OCI-LY1 (cell line): ENCODE measurements around the gene HOMER2.

Experiments
- H2AFZ ChIP-seq: fragments of 200-600 bp; sonication (generic), shearing (Covaris generic); 2 replicates; pipeline ENCODE4 v1.6.0; 2014; ENCODE audit warnings: antibody characterized with exemption, mild to moderate bottlenecking, low read length
- H3F3A ChIP-seq: fragments of 200-600 bp; sonication (generic), shearing (Covaris generic); 2 replicates; pipeline ENCODE4 v1.6.0; 2014; ENCODE audit warnings: mild to moderate bottlenecking, antibody characterized with exemption, low read length, moderate library complexity; ENCODE audit not compliant: insufficient read depth
- H3K27ac ChIP-seq: fragments of 200-600 bp; sonication (generic); 2 replicates; pipeline ENCODE4 v1.5.1; 2014; ENCODE audit warnings: low read length, mixed run types, mild to moderate bottlenecking, low read depth; ENCODE audit not compliant: poor library complexity, severe bottlenecking
- H3K27me3 ChIP-seq: fragments of 200-600 bp; sonication (generic); 2 replicates; pipeline ENCODE4 v1.6.0; 2014; ENCODE audit warnings: antibody characterized with exemption, mild to moderate bottlenecking, low read length, moderate library complexity; ENCODE audit not compliant: insufficient read depth
- H3K36me3 ChIP-seq: fragments of 200-600 bp; sonication (generic); 2 replicates; pipeline ENCODE4 v1.6.1; 2014; ENCODE audit warnings: mild to moderate bottlenecking, antibody characterized with exemption, low read length, moderate library complexity, mixed read lengths; ENCODE audit not compliant: insufficient read depth
- H3K4me1 ChIP-seq: fragments of 200-600 bp; sonication (generic); 2 replicates; pipeline ENCODE4 v1.5.1; 2014; ENCODE audit warnings: mild to moderate bottlenecking, low read length, moderate library complexity; ENCODE audit not compliant: insufficient read depth, severe bottlenecking
- H3K4me2 ChIP-seq: fragments of 200-600 bp; sonication (generic), shearing (Covaris generic); 2 replicates; pipeline ENCODE4 v1.6.1; 2014; ENCODE audit warnings: low read length
- H3K4me3 ChIP-seq: fragments of 200-600 bp; sonication (generic); 2 replicates; pipeline ENCODE4 v1.5.1; 2014; ENCODE audit warnings: low read length, low read depth, mild to moderate bottlenecking, mixed read lengths; ENCODE audit not compliant: poor library complexity, severe bottlenecking
- H3K79me2 ChIP-seq: fragments of 200-600 bp; shearing (Covaris generic); 2 replicates; pipeline ENCODE4 v1.6.1; 2016; ENCODE audit warnings: mixed run types, low read length, mixed read lengths; ENCODE audit not compliant: insufficient read depth
- H3K9ac ChIP-seq: fragments of 200-600 bp; sonication (generic), shearing (Covaris generic); 2 replicates; pipeline ENCODE4 v1.6.1; 2014; ENCODE audit warnings: mild to moderate bottlenecking, low read length, mixed read lengths
- H3K9me2 ChIP-seq: fragments of 200-600 bp; sonication (generic), shearing (Covaris generic); 2 replicates; pipeline ENCODE4 v1.6.1; 2014; ENCODE audit warnings: low read depth, mild to moderate bottlenecking, low read length, mixed read lengths
- H3K9me3 ChIP-seq: fragments of 200-600 bp; shearing (Covaris generic); 2 replicates; pipeline ENCODE4 v1.6.1; 2014; ENCODE audit warnings: low read length, mixed read lengths
- H4K20me1 ChIP-seq: fragments of 200-600 bp; sonication (generic), shearing (Covaris generic); 2 replicates; pipeline ENCODE4 v1.6.0; 2016; ENCODE audit warnings: mild to moderate bottlenecking, low read length; ENCODE audit not compliant: insufficient read depth
- EZH2 ChIP-seq: fragments of 200-600 bp; sonication (generic), shearing (Covaris generic); IDR thresholded peaks from 2 replicates; pipeline ENCODE4 v1.8.0; 2017; ENCODE audit warnings: borderline replicate concordance, mixed run types, mild to moderate bottlenecking, antibody characterized with exemption, low read length, moderate library complexity, mixed read lengths
- TF ChIP-seq, protein P1 (sequence below): fragments of 200-600 bp; sonication (generic), shearing (Covaris generic); IDR thresholded peaks from 2 replicates; pipeline ENCODE4 v1.5.1; 2017; ENCODE audit warnings: mild to moderate bottlenecking, antibody characterized with exemption, low read length, moderate library complexity, mixed read lengths

The HOMER2 gene

DNA sequence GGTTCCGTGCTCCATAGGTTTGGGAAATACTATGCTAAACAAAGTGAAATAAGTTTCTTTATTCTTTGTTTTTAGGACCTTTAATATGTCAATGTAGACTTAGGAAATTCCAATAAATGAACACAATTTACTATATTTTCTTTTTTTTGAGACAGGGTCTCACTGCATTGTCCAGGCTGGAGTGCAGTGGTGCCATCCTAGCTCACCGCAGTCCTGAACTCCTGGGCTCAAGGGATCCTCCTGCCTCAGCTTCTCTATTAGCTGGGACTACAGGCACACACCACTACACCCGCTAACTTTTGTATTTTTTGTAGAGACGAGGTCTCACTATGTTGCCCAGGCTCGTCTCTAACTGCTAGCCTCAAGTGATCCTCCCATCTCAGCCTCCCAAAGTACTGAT, 12.4 kb upstream of the HOMER2 start:
- no peak overlapping the region for H3K9ac ChIP-seq
- H3K4me3 ChIP-seq: no peak overlapping the region
- H3K4me1 ChIP-seq: no peaks in the 10 kb centered on the region
- no peak overlapping the region for H2AFZ ChIP-seq
- H3K36me3 ChIP-seq: no peaks in the 10 kb centered on the region
- no peaks in the 10 kb centered on the region for H3K9me3 ChIP-seq
- no peaks in the 10 kb centered on the region for H4K20me1 ChIP-seq
- no peak for TF ChIP-seq EZH2
- TF ChIP-seq, protein P1, sequence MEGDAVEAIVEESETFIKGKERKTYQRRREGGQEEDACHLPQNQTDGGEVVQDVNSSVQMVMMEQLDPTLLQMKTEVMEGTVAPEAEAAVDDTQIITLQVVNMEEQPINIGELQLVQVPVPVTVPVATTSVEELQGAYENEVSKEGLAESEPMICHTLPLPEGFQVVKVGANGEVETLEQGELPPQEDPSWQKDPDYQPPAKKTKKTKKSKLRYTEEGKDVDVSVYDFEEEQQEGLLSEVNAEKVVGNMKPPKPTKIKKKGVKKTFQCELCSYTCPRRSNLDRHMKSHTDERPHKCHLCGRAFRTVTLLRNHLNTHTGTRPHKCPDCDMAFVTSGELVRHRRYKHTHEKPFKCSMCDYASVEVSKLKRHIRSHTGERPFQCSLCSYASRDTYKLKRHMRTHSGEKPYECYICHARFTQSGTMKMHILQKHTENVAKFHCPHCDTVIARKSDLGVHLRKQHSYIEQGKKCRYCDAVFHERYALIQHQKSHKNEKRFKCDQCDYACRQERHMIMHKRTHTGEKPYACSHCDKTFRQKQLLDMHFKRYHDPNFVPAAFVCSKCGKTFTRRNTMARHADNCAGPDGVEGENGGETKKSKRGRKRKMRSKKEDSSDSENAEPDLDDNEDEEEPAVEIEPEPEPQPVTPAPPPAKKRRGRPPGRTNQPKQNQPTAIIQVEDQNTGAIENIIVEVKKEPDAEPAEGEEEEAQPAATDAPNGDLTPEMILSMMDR: no peak
- H3K27me3 ChIP-seq: no peaks in the 10 kb centered on the region
- no peaks in the 10 kb centered on the region for H3K9me2 ChIP-seq
- H3K79me2 ChIP-seq: no peaks in the 10 kb centered on the region
- H3F3A ChIP-seq: no peaks in the 10 kb centered on the region
- H3K27ac ChIP-seq: no peak overlapping the region
- no peak overlapping the region for H3K4me2 ChIP-seq

DNA sequence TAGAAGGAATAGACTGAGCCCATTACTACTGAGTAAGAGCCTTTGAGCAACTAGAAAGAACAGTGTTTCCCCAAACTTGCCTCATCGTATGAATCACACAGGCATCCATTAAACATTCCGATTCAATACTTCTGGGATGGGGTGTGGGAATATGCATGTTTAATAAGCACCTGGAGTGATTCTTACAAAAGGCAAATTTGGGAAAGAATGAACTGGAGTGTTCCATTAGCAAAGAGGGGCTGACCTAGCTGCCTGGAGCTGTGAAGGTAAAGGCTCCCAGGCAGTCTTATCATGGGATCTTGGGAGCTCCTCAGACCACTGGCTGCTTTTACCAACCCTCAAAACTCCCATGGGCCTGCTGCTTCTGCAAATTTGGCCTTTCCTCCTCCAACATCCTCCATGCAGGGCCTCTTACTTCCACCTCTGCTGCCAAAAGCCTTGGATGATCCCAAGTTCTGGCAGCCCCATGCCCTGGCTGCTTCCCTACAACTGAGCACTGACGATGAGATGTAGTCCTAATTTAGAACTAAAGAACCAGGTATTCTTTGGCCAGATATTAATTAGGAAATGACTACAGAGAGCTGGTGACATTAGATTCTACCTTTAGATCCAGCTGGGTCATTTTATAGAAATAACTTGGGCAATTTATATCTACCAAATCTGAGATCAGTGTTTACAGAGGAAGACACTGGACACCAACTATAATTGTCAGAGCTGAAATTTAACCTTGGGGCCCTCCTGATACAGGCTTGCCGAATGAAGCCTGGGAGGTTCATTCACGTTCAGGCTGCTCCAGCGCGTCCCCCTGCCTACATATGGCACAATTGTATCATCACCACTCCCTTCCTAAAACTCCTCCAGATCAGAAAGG, 11.2 kb upstream of the HOMER2 start:
- Histone ChIP-seq H3F3A (no peaks in the 10 kb centered on the region), H2AFZ (no peak overlapping the region), H3K79me2 (no peaks in the 10 kb centered on the region), H3K27ac (no peak overlapping the region), H3K36me3 (no peaks in the 10 kb centered on the region), H3K9me3 (no peaks in the 10 kb centered on the region), H3K4me1 (no peaks in the 10 kb centered on the region), H3K4me2 (no peak overlapping the region), H3K4me3 (no peak overlapping the region), H3K9ac (no peak overlapping the region), H4K20me1 (no peaks in the 10 kb centered on the region), H3K9me2 (no peaks in the 10 kb centered on the region), H3K27me3 (no peaks in the 10 kb centered on the region)
- TF ChIP-seq, protein P1: no peak
- TF ChIP-seq EZH2: no peak

DNA sequence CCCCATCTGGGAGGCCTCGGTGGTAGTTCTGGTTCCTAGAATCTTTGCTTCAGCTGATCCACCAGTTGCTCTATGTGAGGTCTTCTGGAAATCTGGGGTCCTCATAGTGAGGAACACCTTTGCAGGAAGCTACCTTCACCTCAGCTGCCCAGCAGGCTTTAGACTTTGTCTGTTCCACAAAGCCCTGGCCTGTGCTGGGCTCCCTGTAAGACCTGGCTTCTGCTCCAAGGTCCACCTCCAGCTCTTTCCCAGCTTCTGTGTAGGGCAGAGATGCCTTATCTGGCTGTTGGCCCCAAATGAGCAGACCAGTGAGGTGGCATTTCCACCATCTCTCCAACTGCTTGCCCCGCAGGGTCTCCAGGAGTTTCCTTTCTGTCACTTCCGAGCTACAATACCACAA, 8.2 kb upstream of the HOMER2 start:
- Histone ChIP-seq H2AFZ (no peak overlapping the region), H4K20me1 (no peaks in the 10 kb centered on the region), H3K4me1 (no peaks in the 10 kb centered on the region), H3K9ac (no peak overlapping the region), H3K27me3 (no peaks in the 10 kb centered on the region), H3K27ac (no peak overlapping the region), H3F3A (no peaks in the 10 kb centered on the region), H3K4me2 (no peak overlapping the region), H3K79me2 (no peaks in the 10 kb centered on the region), H3K4me3 (no peak overlapping the region), H3K36me3 (no peaks in the 10 kb centered on the region), H3K9me2 (no peaks in the 10 kb centered on the region), H3K9me3 (no peaks in the 10 kb centered on the region)
- no peak for TF ChIP-seq EZH2
- TF ChIP-seq, protein P1: no peak
